Kidney (tissue), 14 donors: ENCODE results near the gene KCNJ15. TPM values are rescaled to one million over a fixed set of nuclear protein-coding genes. Genes with fewer than 3 reads are reported as not detected.
A peak's percentile ranks its signal among the peaks of the same experiment; 100 is the strongest.

ENCODE experiments used
- DNase-seq, 5 donors: peaks; one replicate each; pipeline ENCODE4 v3.0.0-alpha.2; 2013 to 2020
- FAIRE-seq: peaks from 2 replicates; lab custom pipeline; 2012; peaks lifted over from hg19 to GRCh38; lab: Jason Lieb, UNC
- H3K27ac ChIP-seq, 2 donors: one replicate each; pipeline ENCODE4 v1.7.0; 2013; ENCODE audit warnings: low read depth in 2 of 2, low read length in 2 of 2, inconsistent platforms in 1 of 2
- H3K27me3 ChIP-seq: one replicate; pipeline ENCODE4 v1.7.1; 2013; ENCODE audit warnings: low read length, inconsistent platforms; ENCODE audit not compliant: control insufficient read depth, insufficient read depth
- H3K36me3 ChIP-seq, 3 donors: one replicate each; pipeline versions ENCODE4 v1.7.0 to v1.7.1; 2013; ENCODE audit warnings: low read length in 3 of 3, control low read depth in 1 of 3, inconsistent platforms in 1 of 3; ENCODE audit not compliant: insufficient read depth in 3 of 3, control insufficient read depth in 2 of 3
- H3K4me1 ChIP-seq, 3 donors: one replicate each; pipeline versions ENCODE4 v1.7.0 to v1.7.1; 2013; ENCODE audit warnings: low read length in 3 of 3, inconsistent platforms in 1 of 3, low read depth in 1 of 3; ENCODE audit not compliant: control insufficient read depth in 2 of 3, insufficient read depth in 2 of 3
- H3K4me3 ChIP-seq, 3 donors: one replicate each; pipeline versions ENCODE4 v1.7.0 to v1.8.1; 2013; ENCODE audit warnings: low read length in 3 of 3, control low read depth in 1 of 3, inconsistent platforms in 1 of 3
- H3K9ac ChIP-seq, 3 donors: one replicate each; pipeline versions ENCODE4 v1.7.0 to v1.7.1; 2013; ENCODE audit warnings: low read length in 3 of 3, control low read depth in 1 of 3, inconsistent platforms in 1 of 3
- H3K9me3 ChIP-seq, 3 donors: one replicate each; pipeline versions ENCODE4 v1.7.0 to v1.7.1; 2013; ENCODE audit warnings: low read length in 3 of 3, control low read depth in 1 of 3, inconsistent platforms in 1 of 3; ENCODE audit not compliant: control insufficient read depth in 2 of 3, insufficient read depth in 1 of 3
- intact Hi-C: fragments of 100-400 bp; cut with DNase I; formaldehyde crosslinking; loops from one replicate; pipeline ENCODE4 v1.11.1; 2022
- polyA plus RNA-seq: library from polyadenylated mRNA; stranded (reverse); fragments of 350-450 nt; fragmentation: Illumina TruSeq; extraction: RNeasy Lipid Tissue Mini Kit (QIAGEN cat#74804); gene quantifications from one replicate; pipeline ENCODE4 v1.2.3, GENCODE V29; 2014; ENCODE audit warnings: low read depth, low replicate concordance; ENCODE audit not compliant: insufficient read depth
- total RNA-seq: library from RNA; stranded (reverse); fragmentation: NEBNext Ultra II Directional; extraction: Animal tissue kit (Norgen Biotek cat#: 25700); gene quantifications from one replicate; pipeline ENCODE4 v1.2.1, GENCODE V29; 2021
- TF ChIP-seq, protein P1 (sequence below): IDR thresholded peaks from 3 replicates; pipeline ENCODE4 v1.5.1; 2012; ENCODE audit warnings: mild to moderate bottlenecking, moderate library complexity, borderline replicate concordance; ENCODE audit not compliant: insufficient read depth; ENCODE audit errors: extremely low read depth
- donor health status: control.
- donor health status: control.
- donor health status: control.
- donor health status: control.
- donor health status: control.
- donor health status: DM: yes; HTN: yes; CAD: no.
- donor health status: Normal renal cell carcinoma (clear cell type).

KCNJ15 gene
- total and polyA plus RNA-seq, 2 donors from 2014 or later = 102 to 142 TPM

DNA sequence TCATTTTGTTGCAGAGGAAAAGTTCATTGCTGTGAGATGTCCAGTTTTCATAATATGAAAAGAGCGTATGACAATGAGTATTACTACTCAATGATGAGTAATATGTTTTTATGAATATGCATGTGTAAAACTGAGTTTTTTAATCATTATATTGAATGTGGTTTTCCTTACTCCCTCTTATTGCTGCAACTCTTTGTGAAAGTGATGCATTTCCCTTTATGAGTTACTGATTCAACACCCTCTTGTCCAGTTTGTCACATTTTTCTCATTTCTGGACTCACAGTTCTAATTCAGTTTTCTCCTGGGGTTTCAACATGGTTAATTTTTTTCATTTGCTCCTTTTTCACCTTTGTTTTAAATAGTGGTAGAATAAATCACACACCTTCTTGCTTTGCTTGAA lies 35.2 kb upstream of the KCNJ15 start:
- H3K9me3 ChIP-seq = peaks cover 0 to 18% (median 9%) of the 10 kb centered on the region in 3 donors
- DNase-seq (no peak), FAIRE-seq (peak; percentile 15)
- no peaks in the 10 kb centered on the region for H3K27me3 ChIP-seq
- TF ChIP-seq, protein P1, sequence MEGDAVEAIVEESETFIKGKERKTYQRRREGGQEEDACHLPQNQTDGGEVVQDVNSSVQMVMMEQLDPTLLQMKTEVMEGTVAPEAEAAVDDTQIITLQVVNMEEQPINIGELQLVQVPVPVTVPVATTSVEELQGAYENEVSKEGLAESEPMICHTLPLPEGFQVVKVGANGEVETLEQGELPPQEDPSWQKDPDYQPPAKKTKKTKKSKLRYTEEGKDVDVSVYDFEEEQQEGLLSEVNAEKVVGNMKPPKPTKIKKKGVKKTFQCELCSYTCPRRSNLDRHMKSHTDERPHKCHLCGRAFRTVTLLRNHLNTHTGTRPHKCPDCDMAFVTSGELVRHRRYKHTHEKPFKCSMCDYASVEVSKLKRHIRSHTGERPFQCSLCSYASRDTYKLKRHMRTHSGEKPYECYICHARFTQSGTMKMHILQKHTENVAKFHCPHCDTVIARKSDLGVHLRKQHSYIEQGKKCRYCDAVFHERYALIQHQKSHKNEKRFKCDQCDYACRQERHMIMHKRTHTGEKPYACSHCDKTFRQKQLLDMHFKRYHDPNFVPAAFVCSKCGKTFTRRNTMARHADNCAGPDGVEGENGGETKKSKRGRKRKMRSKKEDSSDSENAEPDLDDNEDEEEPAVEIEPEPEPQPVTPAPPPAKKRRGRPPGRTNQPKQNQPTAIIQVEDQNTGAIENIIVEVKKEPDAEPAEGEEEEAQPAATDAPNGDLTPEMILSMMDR = no peak
- H3K4me1 ChIP-seq = peaks cover 0 to 9% (median 2%) of the 10 kb centered on the region in 3 donors
- no peaks in the 10 kb centered on the region for H3K36me3 ChIP-seq
- H3K9ac ChIP-seq = no peak overlapping the region
- intact Hi-C loops = no loop called here
- no peak overlapping the region for H3K27ac ChIP-seq
- H3K4me3 ChIP-seq = no peak overlapping the region

DNA sequence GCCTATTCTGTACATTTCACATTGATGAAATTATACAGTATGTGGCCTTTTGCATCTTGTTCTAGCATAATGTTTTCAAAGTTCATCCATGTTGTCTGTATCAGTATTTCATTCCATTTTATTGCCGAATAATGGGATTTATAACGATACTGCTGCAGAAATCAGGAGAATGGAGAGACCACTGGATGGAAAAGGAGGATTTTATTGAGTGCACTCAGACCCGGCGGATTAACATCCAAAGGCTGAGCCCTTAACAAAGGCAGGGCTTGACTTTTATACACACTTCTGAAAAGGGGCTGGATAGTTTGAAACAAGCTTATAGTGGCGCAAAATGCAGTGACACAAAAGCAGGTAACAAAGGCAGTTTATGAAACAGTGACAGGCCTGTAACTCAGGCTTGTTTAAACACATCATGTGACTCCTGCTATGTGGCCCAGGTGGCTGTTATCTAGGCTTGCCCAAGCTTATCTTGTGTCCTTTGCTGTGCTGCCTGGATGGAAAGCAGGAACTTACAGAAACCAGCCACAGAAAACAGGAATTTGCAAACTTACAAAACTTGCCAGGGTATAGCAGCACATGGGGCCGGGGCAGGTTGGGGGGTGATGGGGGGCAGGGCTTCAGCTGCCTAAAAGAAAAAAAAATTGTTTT lies 32.8 kb upstream of the KCNJ15 start:
- Histone ChIP-seq H3K9me3 (peaks cover 0 to 27% (median 9%) of the 10 kb centered on the region in 3 donors), H3K4me1 (peaks cover 0 to 7% (median 2%) of the 10 kb centered on the region in 3 donors), H3K4me3 (no peak overlapping the region), H3K9ac (no peak overlapping the region), H3K36me3 (no peaks in the 10 kb centered on the region), H3K27me3 (no peaks in the 10 kb centered on the region), H3K27ac (no peak overlapping the region)
- no peak for FAIRE-seq
- TF ChIP-seq, protein P1 = no peak
- DNase-seq = no peak
- intact Hi-C loops = no loop called here

DNA sequence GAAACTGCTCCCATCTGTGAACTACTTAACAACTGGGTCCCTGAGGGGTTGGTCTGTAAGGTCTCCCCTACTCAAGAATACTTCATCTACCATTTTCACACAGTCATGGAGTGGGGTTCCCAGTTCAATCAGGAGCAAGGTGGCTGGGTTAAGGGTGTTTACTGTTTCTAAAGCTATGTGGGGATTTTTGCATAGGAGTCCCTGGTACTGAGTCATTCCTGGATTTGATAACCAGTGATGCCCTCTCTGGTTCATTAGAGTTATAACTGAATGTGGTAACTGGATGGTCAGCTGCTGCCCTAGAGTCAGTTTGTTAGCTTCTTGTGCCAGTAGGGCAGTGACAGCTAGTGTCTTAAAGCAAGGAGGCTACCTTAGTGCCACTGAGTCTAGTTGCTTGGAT lies 29.4 kb upstream of the KCNJ15 start:
- TF ChIP-seq, protein P1 = no peak
- FAIRE-seq (no peak), DNase-seq (no peak)
- intact Hi-C loops = no loop called here
- Histone ChIP-seq H3K9me3 (peaks cover 1 to 39% (median 11%) of the 10 kb centered on the region in 3 donors), H3K27me3 (no peaks in the 10 kb centered on the region), H3K36me3 (no peaks in the 10 kb centered on the region), H3K4me3 (no peak overlapping the region), H3K4me1 (no peaks in the 10 kb centered on the region), H3K27ac (no peak overlapping the region), H3K9ac (no peak overlapping the region)
